H9 (cell line): Measurements from ENCODE around the gene FXR1. TPM values are rescaled to one million over a fixed set of nuclear protein-coding genes. Genes with fewer than 3 reads are reported as not detected.

ENCODE experiments used
- DNase-seq: peaks from one replicate; pipeline ENCODE4 v3.0.0-alpha.2; 2017
- H2AFZ ChIP-seq: one replicate; pipeline ENCODE4 v1.6.1; 2013; ENCODE audit warnings: mild to moderate bottlenecking, low read length, control low read depth, moderate library complexity
- H2AK5ac ChIP-seq: 2 replicates; pipeline ENCODE4 v1.6.1; 2013; ENCODE audit warnings: low read length, control low read depth, mixed read lengths; ENCODE audit not compliant: insufficient read length
- H2BK120ac ChIP-seq: one replicate; pipeline ENCODE4 v1.6.1; 2013; ENCODE audit warnings: low read depth, mild to moderate bottlenecking, low read length, control low read depth, inconsistent platforms; ENCODE audit not compliant: poor library complexity, severe bottlenecking
- H2BK12ac ChIP-seq: 2 replicates; pipeline ENCODE4 v1.6.1; 2013; ENCODE audit warnings: low read length, control low read depth, mixed read lengths, low read depth; ENCODE audit not compliant: insufficient read length
- H2BK15ac ChIP-seq: 2 replicates; pipeline ENCODE4 v1.6.1; 2013; ENCODE audit warnings: low read depth, low read length, control low read depth
- H2BK20ac ChIP-seq: one replicate; pipeline ENCODE4 v1.6.1; 2013; ENCODE audit warnings: low read depth, mild to moderate bottlenecking, low read length, control low read depth, inconsistent platforms; ENCODE audit not compliant: poor library complexity, severe bottlenecking
- H2BK5ac ChIP-seq: 2 replicates; pipeline ENCODE4 v1.6.1; 2013; ENCODE audit warnings: low read length, control low read depth, mixed read lengths; ENCODE audit not compliant: insufficient read length
- H3K14ac ChIP-seq: 2 replicates; pipeline ENCODE4 v1.6.1; 2013; ENCODE audit warnings: low read length, control low read depth; ENCODE audit not compliant: insufficient read depth
- H3K18ac ChIP-seq: 2 replicates; pipeline ENCODE4 v1.6.1; 2013; ENCODE audit warnings: low read depth, mild to moderate bottlenecking, mixed read lengths, low read length, control low read depth; ENCODE audit not compliant: insufficient read length
- H3K23ac ChIP-seq: 2 replicates; pipeline ENCODE4 v1.6.1; 2013; ENCODE audit warnings: low read length, control low read depth, mixed read lengths, low read depth; ENCODE audit not compliant: insufficient read length
- H3K23me2 ChIP-seq: 2 replicates; pipeline ENCODE4 v1.6.1; 2013; ENCODE audit warnings: low read depth, mild to moderate bottlenecking, mixed read lengths, low read length, control low read depth; ENCODE audit not compliant: insufficient read length, poor library complexity, severe bottlenecking
- H3K27ac ChIP-seq: 2 replicates; pipeline ENCODE4 v1.5.1; 2013; ENCODE audit warnings: low read length, control low read depth, mixed read lengths, low read depth; ENCODE audit not compliant: insufficient read length
- H3K27me3 ChIP-seq: 2 replicates; pipeline ENCODE4 v1.6.1; 2013; ENCODE audit warnings: low read length, control low read depth, inconsistent platforms; ENCODE audit not compliant: insufficient read depth
- H3K4ac ChIP-seq: 2 replicates; pipeline ENCODE4 v1.6.1; 2013; ENCODE audit warnings: low read depth, mild to moderate bottlenecking, control low read depth, inconsistent platforms, low read length, moderate library complexity
- H3K4me1 ChIP-seq: 2 replicates; pipeline ENCODE4 v1.6.1; 2013; ENCODE audit warnings: low read length, control low read depth, inconsistent platforms; ENCODE audit not compliant: insufficient read depth
- H3K4me2 ChIP-seq: 2 replicates; pipeline ENCODE4 v1.6.1; 2013; ENCODE audit warnings: low read length, control low read depth, mixed read lengths; ENCODE audit not compliant: insufficient read length, insufficient read depth
- H3K56ac ChIP-seq: 2 replicates; pipeline ENCODE4 v1.6.1; 2013; ENCODE audit warnings: low read depth, mild to moderate bottlenecking, mixed read lengths, low read length, control low read depth; ENCODE audit not compliant: insufficient read length
- H3K79me1 ChIP-seq: 2 replicates; pipeline ENCODE4 v1.6.1; 2013; ENCODE audit warnings: low read depth, mild to moderate bottlenecking, moderate library complexity, low read length, control low read depth, inconsistent platforms; ENCODE audit not compliant: insufficient read depth, poor library complexity, severe bottlenecking
- H3K79me2 ChIP-seq: 2 replicates; pipeline ENCODE4 v1.6.1; 2013; ENCODE audit warnings: low read length, control low read depth, inconsistent platforms; ENCODE audit not compliant: insufficient read depth
- H3K9ac ChIP-seq: 2 replicates; pipeline ENCODE4 v1.6.1; 2013; ENCODE audit warnings: low read length, control low read depth, mixed read lengths; ENCODE audit not compliant: insufficient read length; ENCODE audit errors: extremely low read depth
- H3K9me3 ChIP-seq: one replicate; pipeline ENCODE4 v1.6.1; 2013; ENCODE audit warnings: low read depth, low read length, inconsistent platforms; ENCODE audit not compliant: control insufficient read depth
- H3T11ph ChIP-seq: one replicate; pipeline ENCODE4 v1.6.1; 2013; ENCODE audit warnings: mild to moderate bottlenecking, low read length, control low read depth, inconsistent platforms
- H4K20me1 ChIP-seq: one replicate; pipeline ENCODE4 v1.6.1; 2013; ENCODE audit not compliant: control insufficient read depth, insufficient read length, insufficient read depth
- H4K5ac ChIP-seq: 2 replicates; pipeline ENCODE4 v1.6.1; 2013; ENCODE audit warnings: low read depth, mild to moderate bottlenecking, mixed read lengths, low read length, control low read depth; ENCODE audit not compliant: insufficient read length
- H4K8ac ChIP-seq: replicated peaks from 2 replicates; pipeline ENCODE4 v1.6.1; 2013; ENCODE audit warnings: low read length, control low read depth, mixed read lengths, low read depth; ENCODE audit not compliant: insufficient read length
- H4K91ac ChIP-seq: 2 replicates; pipeline ENCODE4 v1.6.1; 2013; ENCODE audit warnings: low read depth, mild to moderate bottlenecking, moderate library complexity, mixed read lengths, low read length, control low read depth; ENCODE audit not compliant: insufficient read length
- H3K27ac Mint-ChIP-seq, 3 experiments: 2 replicates in 2 of 3; 3 replicates in 1 of 3; pipeline ENCODE4 v1.8.0; 2020 to 2021; ENCODE audit warnings: mixed read lengths in 3 of 3, mild to moderate bottlenecking in 1 of 3, moderate library complexity in 1 of 3
- H3K27me3 Mint-ChIP-seq: 2 replicates; pipeline ENCODE4 v1.8.0; 2021; ENCODE audit warnings: low read depth, mild to moderate bottlenecking, moderate library complexity, mixed read lengths
- H3K36me3 Mint-ChIP-seq, 3 experiments: 2 replicates in 2 of 3; 3 replicates in 1 of 3; pipeline ENCODE4 v1.8.0; 2020 to 2021; ENCODE audit warnings: low read depth in 3 of 3, mixed read lengths in 3 of 3; ENCODE audit not compliant: insufficient read depth in 1 of 3
- H3K4me1 Mint-ChIP-seq, 2 experiments: 2 replicates each; pipeline ENCODE4 v1.8.0; 2020; ENCODE audit warnings: mixed read lengths in 2 of 2
- H3K4me3 Mint-ChIP-seq, 2 experiments: 2 replicates in 1 of 2; 3 replicates in 1 of 2; pipeline ENCODE4 v1.8.0; 2020 to 2021; ENCODE audit warnings: mild to moderate bottlenecking in 2 of 2, mixed read lengths in 2 of 2, moderate library complexity in 1 of 2
- H3K9me3 Mint-ChIP-seq, 2 experiments: 2 replicates in 1 of 2; 3 replicates in 1 of 2; pipeline ENCODE4 v1.8.0; 2020; ENCODE audit warnings: mild to moderate bottlenecking in 2 of 2, mixed read lengths in 2 of 2, moderate library complexity in 1 of 2
- CTCF ChIP-seq: fragments of 200-600 bp; sonication (generic); conservative IDR thresholded peaks from 3 replicates; pipeline ENCODE4 v1.8.0; 2021; ENCODE audit warnings: antibody characterized with exemption, mild to moderate bottlenecking
- WGBS: extraction: QIAGEN DNeasy Blood & Tissue Kit; methylation state at CpG from one replicate; pipeline ENCODE4 v1.1.7; 2013; ENCODE audit warnings: missing lambda C conversion rate, low lambda C conversion rate, mixed read lengths; ENCODE audit not compliant: insufficient read length; ENCODE audit errors: extremely low coverage; 5-methylcytosine and 5-hydroxymethylcytosine counted together
- total RNA-seq: library from RNA; stranded (reverse); gene quantifications from 2 replicates; pipeline ENCODE4 v1.2.1, GENCODE V29; 2021

Gene FXR1
- total RNA-seq, 1 experiment from 2014 or later = 240 TPM

DNA sequence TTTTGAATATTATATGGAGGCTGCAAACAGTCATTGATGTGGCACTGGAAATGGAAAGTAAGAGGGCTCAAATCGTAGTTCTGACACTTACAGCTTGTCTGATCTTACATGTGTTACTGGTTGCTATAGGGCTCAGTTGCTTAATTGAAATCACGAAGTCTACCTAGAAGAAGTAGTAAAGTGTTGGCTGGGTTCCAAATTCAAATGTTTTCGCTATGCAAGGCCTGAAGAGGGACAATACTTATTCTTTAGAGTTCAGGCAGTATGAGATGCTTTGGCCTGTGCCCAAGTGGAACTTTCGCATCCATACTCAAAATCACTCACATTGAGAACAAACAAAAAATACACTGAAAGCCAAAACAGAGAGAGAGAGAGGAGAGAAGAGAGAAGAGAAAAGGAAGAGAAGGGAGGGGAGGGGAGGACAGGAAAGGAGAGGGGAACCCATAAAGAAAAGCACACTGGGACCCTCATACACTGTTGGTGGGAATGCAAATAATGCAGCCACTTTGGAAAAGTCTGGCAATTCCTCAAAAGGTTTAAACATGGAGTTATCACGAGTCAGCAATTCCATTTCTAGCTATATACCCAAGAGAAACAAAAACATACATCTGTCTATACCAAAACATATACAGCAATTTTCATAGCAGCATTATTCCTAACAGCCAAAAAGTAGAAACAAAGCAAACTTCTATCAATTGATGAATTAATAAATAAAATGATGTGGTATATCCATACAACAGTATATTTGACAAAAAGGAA, 2.9 kb upstream of the FXR1 start:
- no peak for TF ChIP-seq CTCF
- H3K27me3 ChIP-seq = no peaks in the 10 kb centered on the region
- H3K4ac ChIP-seq = no peak overlapping the region
- no peak overlapping the region for H3K18ac ChIP-seq
- H2BK5ac ChIP-seq = no peak overlapping the region
- H3K9ac ChIP-seq = no peak overlapping the region
- H3K79me1 ChIP-seq = no peaks in the 10 kb centered on the region
- H4K5ac ChIP-seq = no peak overlapping the region
- Mint-ChIP-seq H3K27ac (no peak overlapping the region), H3K4me3 (no peak overlapping the region), H3K27me3 (no peaks in the 10 kb centered on the region; the same call in 1 of the 2 replicates), H3K36me3 (peaks cover 4 to 14% (median 6%) of the 10 kb centered on the region in 3 experiments), H3K4me1 (peaks cover 15 to 16% of the 10 kb centered on the region in 2 experiments), H3K9me3 (peaks cover 0 to 4% of the 10 kb centered on the region in 2 experiments; a peak in 4 of 5 replicates)
- H3T11ph ChIP-seq = no peak overlapping the region
- no peaks in the 10 kb centered on the region for H3K9me3 ChIP-seq
- no peak for DNase-seq
- no peak overlapping the region for H2AFZ ChIP-seq
- no peak overlapping the region for H2BK15ac ChIP-seq
- no peak overlapping the region for H3K56ac ChIP-seq
- peaks cover 9% of the 10 kb centered on the region for H3K23me2 ChIP-seq
- no peaks in the 10 kb centered on the region for H4K20me1 ChIP-seq
- no peak overlapping the region for H4K91ac ChIP-seq
- no peak overlapping the region for H2BK120ac ChIP-seq
- H3K4me2 ChIP-seq = no peak overlapping the region
- H2BK12ac ChIP-seq = no peak overlapping the region
- H4K8ac ChIP-seq = no peak overlapping the region
- H3K23ac ChIP-seq = no peak overlapping the region
- H3K14ac ChIP-seq = no peak overlapping the region
- H2BK20ac ChIP-seq = no peak overlapping the region
- no CpG with 5 or more reads among the region's 5 CpGs for WGBS
- H2AK5ac ChIP-seq = no peak overlapping the region
- peaks cover under 1% of the 10 kb centered on the region; the same call in 1 of the 2 replicates for H3K4me1 ChIP-seq
- H3K79me2 ChIP-seq = peaks cover 18% of the 10 kb centered on the region
- no peak overlapping the region for H3K27ac ChIP-seq
